Mesodermal cell (in vitro differentiated cells): ENCODE measurements around the gene STK32A.
A peak's percentile ranks its signal among the peaks of the same experiment; 100 is the strongest.

Experiments
- H3K27ac ChIP-seq: 2 replicates; pipeline ENCODE4 v1.7.0; 2013; ENCODE audit warnings: mild to moderate bottlenecking, low read depth, low read length, moderate library complexity; ENCODE audit not compliant: severe bottlenecking
- H3K36me3 ChIP-seq: 2 replicates; pipeline ENCODE4 v1.7.1; 2013; ENCODE audit warnings: mild to moderate bottlenecking, low read length, moderate library complexity; ENCODE audit not compliant: control insufficient read depth, insufficient read depth
- H3K4me1 ChIP-seq: one replicate; pipeline ENCODE4 v1.7.1; 2013; ENCODE audit warnings: mild to moderate bottlenecking, low read length; ENCODE audit not compliant: insufficient read depth, control insufficient read depth, poor library complexity, severe bottlenecking
- H3K4me3 ChIP-seq: 2 replicates; pipeline ENCODE4 v1.7.0; 2013; ENCODE audit warnings: low read length, control low read depth, mild to moderate bottlenecking; ENCODE audit not compliant: insufficient read depth, poor library complexity, severe bottlenecking; ENCODE audit errors: extremely low read depth
- H3K9me3 ChIP-seq: 2 replicates; pipeline ENCODE4 v1.7.1; 2013; ENCODE audit warnings: mild to moderate bottlenecking, low read length, moderate library complexity; ENCODE audit not compliant: control insufficient read depth
- WGBS, 2 experiments: methylation state at CpG; one replicate each; pipeline ENCODE4 v1.1.5; 2013; ENCODE audit warnings: missing lambda C conversion rate in 2 of 2; ENCODE audit not compliant: insufficient coverage in 2 of 2; 5-methylcytosine and 5-hydroxymethylcytosine counted together

Gene STK32A

DNA sequence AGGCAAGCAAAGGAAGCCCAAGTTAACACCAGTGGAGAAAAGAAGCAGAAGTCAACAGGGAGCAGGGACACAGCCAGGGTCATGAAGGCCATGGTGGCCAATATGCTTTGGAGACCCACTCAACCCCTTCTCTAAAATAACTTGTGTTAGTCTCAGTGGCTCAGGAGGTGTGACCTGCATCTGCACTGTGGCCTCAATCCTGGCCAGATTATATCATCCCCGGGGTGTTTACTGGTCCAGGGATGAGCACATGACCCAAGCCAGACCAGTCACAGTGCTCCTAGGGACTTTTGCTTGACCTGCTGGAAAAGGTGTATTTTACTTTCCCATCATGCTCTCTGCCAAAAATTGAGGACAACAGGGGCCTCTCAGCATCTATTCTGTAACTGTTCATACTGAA, 169.9 kb downstream of the STK32A start:
- Histone ChIP-seq H3K9me3 (no peaks in the 10 kb centered on the region), H3K4me3 (no peak overlapping the region), H3K36me3 (peaks cover 53% of the 10 kb centered on the region), H3K27ac (peak overlapping the region; percentile 97), H3K4me1 (peaks cover 64% of the 10 kb centered on the region)
- 90 to 100% methylated on average over 1 of the region's 1 CpG for WGBS, 2 experiments

DNA sequence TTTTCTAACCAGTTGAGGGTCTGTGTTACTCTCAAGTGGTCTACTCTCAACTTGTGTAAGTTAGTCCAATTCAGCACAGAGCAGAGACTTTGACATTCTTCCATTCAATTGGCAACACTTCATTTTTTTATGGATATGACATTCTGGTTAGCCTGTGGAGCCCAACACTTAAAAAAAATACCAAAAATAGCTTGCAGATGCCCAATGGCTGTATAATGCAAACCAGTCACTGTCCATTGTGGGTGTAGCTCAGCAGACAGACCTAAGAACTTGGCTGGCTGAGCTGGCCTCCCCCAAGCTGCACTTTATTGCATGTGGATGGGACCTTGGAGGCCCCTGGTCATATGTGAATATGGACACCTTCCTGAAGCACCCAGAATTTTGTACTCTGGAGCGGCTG, 171.8 kb downstream of the STK32A start:
- H3K4me3 ChIP-seq: no peak overlapping the region
- H3K9me3 ChIP-seq: no peaks in the 10 kb centered on the region
- H3K4me1 ChIP-seq: peaks cover 57% of the 10 kb centered on the region
- peaks cover 51% of the 10 kb centered on the region for H3K36me3 ChIP-seq
- peak overlapping the region; percentile 93 for H3K27ac ChIP-seq
- 80% methylated on average over 1 of the region's 1 CpG; no CpG with 5 or more reads in 1 of the 2 experiments for WGBS, 2 experiments

DNA sequence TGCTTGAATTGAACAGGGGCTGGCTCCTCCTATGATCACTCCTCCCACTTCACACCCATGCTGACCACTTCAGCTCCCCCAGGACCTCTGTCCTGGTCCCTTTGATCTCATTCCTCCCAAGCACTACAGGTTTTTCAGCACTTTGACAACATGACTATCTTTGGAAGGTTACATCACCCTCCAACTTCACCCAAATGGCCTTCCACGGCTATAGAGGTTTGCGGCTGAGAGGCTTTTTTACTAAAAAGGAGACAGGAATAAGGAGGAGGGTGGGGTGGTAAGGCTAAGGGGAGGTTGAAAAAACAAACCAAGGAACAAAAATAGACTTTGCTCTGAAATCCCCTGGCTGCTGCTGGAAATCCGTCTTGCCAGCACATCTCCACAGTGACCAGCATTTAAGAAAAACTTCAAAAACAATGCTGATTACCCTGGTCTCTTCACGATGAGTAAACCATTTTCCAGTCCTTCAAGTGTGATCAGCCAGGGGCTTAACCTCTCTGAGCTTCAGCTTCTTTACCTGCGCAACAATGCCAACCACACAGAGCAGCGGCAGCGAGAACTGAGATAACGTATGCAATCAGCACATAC, 172.4 kb downstream of the STK32A start:
- Histone ChIP-seq H3K9me3 (no peaks in the 10 kb centered on the region), H3K27ac (peak overlapping the region; percentile 93), H3K36me3 (peaks cover 52% of the 10 kb centered on the region), H3K4me1 (peaks cover 63% of the 10 kb centered on the region), H3K4me3 (no peak overlapping the region)
- 66 to 75% methylated on average over 2 of the region's 8 CpGs for WGBS, 2 experiments

DNA sequence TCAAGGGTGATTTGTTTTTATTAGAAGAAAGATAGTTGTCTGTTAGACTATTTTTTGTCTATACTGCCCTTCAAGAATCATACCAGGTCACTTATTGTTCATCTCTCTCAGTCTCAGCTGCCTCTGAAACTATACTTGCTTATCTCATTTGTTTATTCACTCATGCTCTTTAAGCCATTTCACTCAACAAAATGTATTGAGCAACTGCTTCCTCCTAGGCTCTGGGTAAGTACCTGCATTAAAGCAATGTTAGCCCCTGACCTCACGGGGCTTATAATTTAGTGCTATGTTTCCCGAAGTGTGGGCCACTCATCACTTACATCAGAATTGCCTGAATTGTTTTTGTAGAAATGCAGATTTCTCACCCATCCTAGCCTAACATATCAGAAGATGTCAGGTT, 174.2 kb downstream of the STK32A start:
- Histone ChIP-seq H3K36me3 (peaks cover 69% of the 10 kb centered on the region), H3K9me3 (no peaks in the 10 kb centered on the region), H3K4me3 (no peak overlapping the region), H3K27ac (peak overlapping the region; percentile 37), H3K4me1 (peaks cover 54% of the 10 kb centered on the region)
- WGBS, 2 experiments: no CpG with 5 or more reads among the region's 2 CpGs

DNA sequence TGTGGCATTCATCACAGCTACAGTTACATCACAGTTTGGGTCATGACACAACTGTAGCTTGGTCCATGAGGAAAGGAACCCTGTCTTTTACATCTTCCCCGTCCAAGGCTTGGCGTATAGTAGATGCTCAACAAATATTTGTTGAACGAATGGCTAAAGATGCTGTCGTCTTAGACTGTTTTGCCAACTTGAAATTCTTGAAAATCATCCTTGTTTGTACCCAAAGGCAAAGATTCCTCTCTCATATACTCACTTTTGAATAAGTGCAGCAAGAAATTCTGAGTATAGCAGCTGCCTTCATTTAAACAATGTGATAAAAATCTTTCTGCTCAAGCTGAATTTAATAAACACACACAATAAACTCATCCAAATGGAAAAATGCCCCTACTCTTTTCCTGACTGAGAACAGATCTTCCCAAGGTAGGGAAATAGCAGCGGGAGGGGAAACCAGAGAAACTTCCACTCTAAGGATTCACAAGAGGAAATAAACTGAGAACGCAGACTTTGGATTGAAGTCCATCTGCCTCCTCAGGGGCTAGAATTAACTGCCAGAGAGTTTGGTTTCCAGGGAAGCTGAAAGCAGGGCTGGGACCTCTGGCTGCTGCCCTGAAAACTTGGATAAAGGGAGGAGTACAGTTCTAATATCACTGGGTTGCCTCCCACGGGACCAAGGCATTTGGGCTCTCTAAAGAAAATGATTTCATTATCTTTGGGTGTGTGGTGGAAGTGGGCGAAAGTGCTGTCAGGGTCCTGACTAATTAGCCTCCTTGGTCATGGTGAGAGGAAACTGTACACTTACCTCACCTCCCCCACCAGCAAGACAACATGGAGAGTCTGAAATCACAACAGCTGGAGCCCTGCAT, 175.9 kb downstream of the STK32A start:
- Histone ChIP-seq H3K36me3 (peaks cover 77% of the 10 kb centered on the region), H3K4me1 (peaks cover 38% of the 10 kb centered on the region), H3K27ac (no peak overlapping the region), H3K4me3 (no peak overlapping the region), H3K9me3 (no peaks in the 10 kb centered on the region)
- 89 to 95% methylated on average over 4 to 7 of the region's 8 CpGs for WGBS, 2 experiments

DNA sequence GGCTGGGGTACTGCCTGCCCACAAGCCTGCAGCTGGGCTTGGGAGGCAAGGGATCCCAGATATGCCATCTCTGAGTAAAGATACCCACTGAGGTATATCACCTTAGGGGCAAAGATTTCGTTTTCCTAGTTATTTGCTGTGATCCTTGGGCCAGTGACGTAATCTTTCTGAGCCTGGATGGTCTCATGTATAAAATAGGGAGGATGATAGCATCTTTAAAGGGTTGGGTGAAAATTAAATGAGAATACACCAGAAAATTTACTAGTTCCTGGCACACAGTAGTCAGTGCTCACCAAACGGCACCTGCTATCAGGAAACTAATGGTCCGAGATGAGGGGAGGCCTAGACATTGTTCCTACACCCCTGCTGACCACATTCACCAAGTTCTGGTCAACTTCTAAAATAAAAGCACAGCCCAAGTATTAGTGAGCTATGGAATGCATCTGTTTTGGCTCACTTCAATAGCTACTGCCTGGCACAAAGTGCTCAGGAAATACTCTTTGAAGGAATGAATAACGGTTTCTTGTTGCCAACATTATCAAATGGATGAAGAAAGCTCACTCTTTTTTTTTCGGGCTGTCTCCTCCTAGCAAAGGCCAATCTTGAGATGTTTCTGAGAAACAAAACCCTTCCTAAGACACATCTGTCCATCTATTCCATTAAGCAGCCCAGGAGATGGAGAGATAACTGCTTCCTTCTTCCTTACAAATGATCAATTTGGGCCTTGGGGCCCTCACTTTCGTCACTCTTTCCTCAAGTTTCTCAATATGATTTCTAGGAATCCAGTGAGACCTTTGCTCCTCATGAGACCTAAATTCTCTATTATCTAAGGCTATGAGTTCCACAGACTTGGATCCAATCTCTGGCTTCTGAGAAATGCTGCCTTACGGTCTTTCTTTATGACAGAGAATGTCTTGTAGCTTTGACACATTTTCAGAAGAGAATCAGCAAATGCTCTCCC, 176.8 kb downstream of the STK32A start:
- Histone ChIP-seq H3K4me1 (peaks cover 38% of the 10 kb centered on the region), H3K4me3 (no peak overlapping the region), H3K9me3 (no peaks in the 10 kb centered on the region), H3K27ac (no peak overlapping the region), H3K36me3 (peaks cover 68% of the 10 kb centered on the region)
- 92 to 100% methylated on average over 5 to 6 of the region's 8 CpGs for WGBS, 2 experiments

DNA sequence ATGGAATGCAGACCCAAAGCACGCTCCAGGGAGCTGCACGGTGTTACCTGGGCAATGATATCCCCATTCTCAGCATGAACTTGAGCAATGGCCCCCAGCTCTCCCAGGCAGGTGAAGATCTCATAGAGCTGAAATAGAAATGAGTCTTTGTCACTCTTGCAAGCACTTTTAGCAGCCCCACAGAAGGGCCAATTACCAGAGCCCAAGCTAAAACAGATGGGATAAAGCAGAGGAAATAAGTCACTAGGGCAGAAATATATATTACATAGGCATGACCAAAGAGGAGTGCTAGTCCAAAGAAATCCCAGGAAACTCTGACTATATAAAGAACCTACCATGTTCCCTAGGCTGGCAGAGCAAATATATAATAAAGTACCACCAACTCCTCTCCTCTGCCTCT, 177.7 kb downstream of the STK32A start:
- 93 to 94% methylated on average over 2 of the region's 2 CpGs for WGBS, 2 experiments
- peaks cover 36% of the 10 kb centered on the region for H3K4me1 ChIP-seq
- peaks cover 74% of the 10 kb centered on the region for H3K36me3 ChIP-seq

DNA sequence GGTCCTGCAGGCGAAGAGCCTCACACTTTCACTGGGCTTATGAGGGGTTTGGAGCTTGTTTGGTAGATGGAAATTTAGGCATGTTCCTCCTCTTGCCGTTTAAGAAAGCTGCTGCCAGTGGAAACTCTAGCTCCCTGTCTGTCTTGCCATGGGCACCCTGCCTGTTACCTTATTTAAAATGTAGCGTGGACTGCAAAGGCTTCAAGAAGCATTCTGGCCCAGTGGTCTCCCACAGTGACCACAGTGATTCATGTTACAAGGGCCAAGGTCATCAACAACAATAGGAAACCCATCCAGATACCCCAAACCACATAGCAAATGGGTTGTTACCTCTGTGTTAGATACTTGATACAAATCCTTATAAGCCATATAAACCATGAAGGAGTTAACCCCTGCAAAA, 178.4 kb downstream of the STK32A start:
- H3K36me3 ChIP-seq: peaks cover 80% of the 10 kb centered on the region
- H3K4me1 ChIP-seq: peaks cover 34% of the 10 kb centered on the region
- H3K4me3 ChIP-seq: no peak overlapping the region
- 76 to 94% methylated on average over 3 of the region's 3 CpGs for WGBS, 2 experiments
- H3K9me3 ChIP-seq: no peaks in the 10 kb centered on the region
- H3K27ac ChIP-seq: no peak overlapping the region

More for the DNA sequence above, 177.7 kb downstream of the STK32A start:
- H3K9me3 ChIP-seq: no peaks in the 10 kb centered on the region
- no peak overlapping the region for H3K27ac ChIP-seq
- no peak overlapping the region for H3K4me3 ChIP-seq

DNA sequence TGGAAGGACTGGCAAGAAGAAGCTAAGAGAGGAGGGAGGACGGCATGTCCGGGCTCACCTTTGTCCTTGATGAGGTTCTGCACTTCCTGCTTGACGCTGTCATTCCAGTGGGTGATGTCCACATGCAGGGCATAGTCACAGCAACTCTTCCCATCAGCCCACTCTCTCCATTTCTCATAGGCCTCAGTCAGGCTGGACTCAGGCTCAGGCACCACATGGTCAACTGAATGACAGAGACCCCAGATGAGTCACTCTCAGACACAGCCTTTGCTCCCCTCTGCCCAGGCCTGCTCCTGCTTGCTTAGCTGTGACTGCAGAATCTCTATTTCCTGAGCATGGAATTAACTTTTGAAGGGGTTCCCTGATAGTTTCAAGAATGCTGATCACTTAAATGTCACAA, 180.8 kb downstream of the STK32A start:
- WGBS, 2 experiments: 100% methylated on average over 1 of the region's 3 CpGs
- no peak overlapping the region for H3K27ac ChIP-seq
- H3K4me1 ChIP-seq: peaks cover 30% of the 10 kb centered on the region
- no peak overlapping the region for H3K4me3 ChIP-seq
- peaks cover 70% of the 10 kb centered on the region for H3K36me3 ChIP-seq
- no peaks in the 10 kb centered on the region for H3K9me3 ChIP-seq

DNA sequence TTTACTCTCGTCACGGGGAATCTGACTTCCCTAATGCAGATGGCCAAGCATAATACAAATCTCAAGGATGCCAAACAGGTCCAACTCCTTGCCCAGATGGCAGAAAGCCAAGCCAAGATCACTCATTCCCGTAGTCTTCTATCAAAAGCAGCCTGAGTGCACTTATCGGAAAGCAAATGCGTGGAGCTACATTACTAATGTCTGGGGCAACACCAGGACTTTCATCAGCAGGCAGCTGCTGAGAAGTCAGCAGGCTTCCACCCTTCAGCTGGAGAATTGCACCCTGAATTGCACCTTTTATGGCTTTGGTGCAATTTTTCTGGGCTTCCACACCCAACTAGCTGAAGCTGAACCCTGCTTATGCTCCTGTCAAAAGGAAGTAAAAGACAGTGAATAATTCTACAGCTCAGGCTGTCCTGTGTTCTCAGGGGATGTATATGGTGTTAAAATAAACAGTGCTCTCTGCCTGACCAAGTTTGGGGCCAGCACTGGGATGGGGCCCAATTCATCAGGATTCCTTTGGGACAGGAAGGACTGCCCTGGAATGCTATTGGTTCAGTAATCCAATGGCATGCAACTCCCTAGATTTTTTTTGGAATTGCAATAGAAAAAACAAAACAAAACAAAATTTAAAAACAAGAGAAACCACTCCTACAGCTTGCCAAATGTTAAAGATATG, 182.4 kb downstream of the STK32A start:
- Histone ChIP-seq H3K4me1 (peaks cover 22% of the 10 kb centered on the region), H3K9me3 (no peaks in the 10 kb centered on the region), H3K27ac (no peak overlapping the region), H3K4me3 (no peak overlapping the region), H3K36me3 (peaks cover 55% of the 10 kb centered on the region)
- 93 to 97% methylated on average over 3 of the region's 5 CpGs for WGBS, 2 experiments
